MV-4-11 (cell line): ENCODE measurements around the gene DUXB.

Source experiments
- DNase-seq: peaks from one replicate; lab custom pipeline; 2025; lab: John Stamatoyannopoulos, UW

DUXB gene

GRCh38 chr16:75660321-75660720, 40.9 kb downstream of the DUXB start:
- no peak for DNase-seq

GRCh38 chr16:75658175-75658574, 43.1 kb downstream of the DUXB start:
- no peak for DNase-seq

- DNase-seq = no peak
Observed at GRCh38 chr16:75653922-75654321, 47.3 kb downstream of the DUXB start.

- peak; percentile 43 for DNase-seq
Observed at GRCh38 chr16:75648265-75649076, 52.8 kb downstream of the DUXB start.

GRCh38 chr16:75647492-75648264, 53.6 kb downstream of the DUXB start, which contains the start of the genes KARS1 and TERF2IP:
KARS1 (minus strand) TSS chr16:75647665; CDS start chr16:75647639, 26 bp downstream.
TERF2IP (plus strand) TSS chr16:75647773; CDS start chr16:75647883, 110 bp downstream.
- DNase-seq = peak; percentile 91

- DNase-seq = peak; percentile 53
Observed at GRCh38 chr16:75647112-75647491, 54.2 kb downstream of the DUXB start.

GRCh38 chr16:75644240-75645012, 56.8 kb downstream of the DUXB start:
- no peak for DNase-seq
